Loucy (cell line): ENCODE measurements around the gene TBC1D12.

ENCODE experiments used
- CTCF ChIP-seq: fragments of 200-600 bp; sonication (generic); conservative IDR thresholded peaks from 2 replicates; pipeline ENCODE4 v1.5.1; 2014; ENCODE audit warnings: mild to moderate bottlenecking, antibody characterized with exemption, low read length
- EZH2phosphoT487 ChIP-seq: fragments of 200-600 bp; IDR thresholded peaks from 2 replicates; pipeline ENCODE4 v1.6.1; 2018; ENCODE audit warnings: antibody characterized with exemption, mild to moderate bottlenecking, moderate library complexity, borderline replicate concordance

GRCh38 chr10:94489107-94489506 lies 86.8 kb downstream of the TBC1D12 start:
- TF ChIP-seq CTCF (no peak), EZH2phosphoT487 (no peak)
